Measurements from ENCODE around the gene RSBN1L.

Gene RSBN1L

DNA sequence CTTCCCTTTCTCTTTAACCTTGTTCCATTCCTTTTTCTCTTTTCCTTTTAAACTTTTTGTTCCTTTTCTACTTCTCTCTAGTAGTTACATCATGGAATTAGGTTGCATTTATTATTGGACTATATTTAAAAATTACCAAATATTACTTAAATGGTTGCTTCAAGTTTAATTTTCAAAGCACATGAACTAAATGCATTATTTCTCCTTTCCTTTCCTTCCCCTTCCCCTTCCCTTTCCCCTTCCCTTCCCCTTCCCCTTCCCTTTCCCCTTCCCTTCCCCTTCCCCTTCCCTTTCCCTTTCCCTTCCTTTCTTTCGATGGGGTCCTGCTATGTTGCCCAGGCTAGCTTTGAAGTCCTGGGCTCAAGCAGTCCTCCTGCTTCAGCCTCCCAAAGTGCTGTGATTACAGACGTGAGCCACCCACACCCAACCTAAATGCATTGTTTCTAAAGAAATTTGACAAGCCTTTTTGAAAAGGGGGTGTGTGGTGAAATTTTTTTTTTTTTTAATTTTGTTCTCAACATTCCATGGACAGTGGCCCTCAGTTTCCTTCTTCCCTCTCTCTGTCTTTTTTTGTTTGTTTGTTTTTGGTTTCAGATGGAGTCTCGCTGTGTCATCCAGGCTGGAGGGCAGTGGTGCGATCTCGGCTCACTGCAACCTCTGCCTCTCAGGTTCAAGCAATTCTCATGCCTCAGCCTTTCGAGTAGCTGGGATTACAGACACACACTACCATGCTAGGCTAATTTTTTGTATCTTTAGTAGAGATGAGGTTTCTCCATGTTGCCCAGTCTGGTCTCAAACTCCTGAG is 70.7 kb downstream of the RSBN1L start:
- H3K4me1 ChIP-seq (ENCODE audit: insufficient read depth, poor library complexity, severe bottlenecking), result peaks cover 13% of the 10 kb centered on the region
- H3K27me3 ChIP-seq (ENCODE audit: insufficient read depth, poor library complexity, severe bottlenecking), result no peaks in the 10 kb centered on the region
- H3K36me3 ChIP-seq (ENCODE audit: low read depth), result peaks cover 19% of the 10 kb centered on the region
- ATAC-seq (ENCODE audit: low read depth) (no peak), DNase-seq (ENCODE audit: low spot score) (no peak)
- no peak overlapping the region for H3K27ac ChIP-seq (ENCODE audit: poor library complexity, severe bottlenecking)
- H3K4me3 ChIP-seq (ENCODE audit: severe bottlenecking), result no peak overlapping the region
- H3K9me3 ChIP-seq (ENCODE audit: severe bottlenecking), result no peaks in the 10 kb centered on the region
- TF ChIP-seq, protein P1, sequence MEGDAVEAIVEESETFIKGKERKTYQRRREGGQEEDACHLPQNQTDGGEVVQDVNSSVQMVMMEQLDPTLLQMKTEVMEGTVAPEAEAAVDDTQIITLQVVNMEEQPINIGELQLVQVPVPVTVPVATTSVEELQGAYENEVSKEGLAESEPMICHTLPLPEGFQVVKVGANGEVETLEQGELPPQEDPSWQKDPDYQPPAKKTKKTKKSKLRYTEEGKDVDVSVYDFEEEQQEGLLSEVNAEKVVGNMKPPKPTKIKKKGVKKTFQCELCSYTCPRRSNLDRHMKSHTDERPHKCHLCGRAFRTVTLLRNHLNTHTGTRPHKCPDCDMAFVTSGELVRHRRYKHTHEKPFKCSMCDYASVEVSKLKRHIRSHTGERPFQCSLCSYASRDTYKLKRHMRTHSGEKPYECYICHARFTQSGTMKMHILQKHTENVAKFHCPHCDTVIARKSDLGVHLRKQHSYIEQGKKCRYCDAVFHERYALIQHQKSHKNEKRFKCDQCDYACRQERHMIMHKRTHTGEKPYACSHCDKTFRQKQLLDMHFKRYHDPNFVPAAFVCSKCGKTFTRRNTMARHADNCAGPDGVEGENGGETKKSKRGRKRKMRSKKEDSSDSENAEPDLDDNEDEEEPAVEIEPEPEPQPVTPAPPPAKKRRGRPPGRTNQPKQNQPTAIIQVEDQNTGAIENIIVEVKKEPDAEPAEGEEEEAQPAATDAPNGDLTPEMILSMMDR (IDR thresholded peaks at IDR 0.05; ENCODE audit: poor library complexity, severe bottlenecking), result no peak

DNA sequence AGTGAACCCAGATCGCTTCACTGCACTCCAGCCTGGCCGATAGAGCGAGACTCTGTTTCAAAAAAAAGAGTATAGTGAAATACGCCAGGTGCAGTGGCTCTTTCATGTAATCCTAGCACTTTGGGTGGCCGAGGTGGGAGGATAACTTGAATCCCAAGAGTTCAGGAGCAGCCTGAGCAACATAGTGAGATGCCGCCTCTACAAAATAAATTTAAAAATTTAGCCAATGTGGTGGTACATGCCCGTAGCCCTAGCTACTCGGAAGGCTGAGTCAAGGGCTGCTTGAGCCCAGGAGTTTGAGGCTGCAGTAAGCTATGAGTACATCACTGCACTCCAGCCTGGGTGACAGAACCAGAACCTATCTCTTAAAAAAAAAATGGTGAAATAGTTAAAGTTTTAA is 74.1 kb downstream of the RSBN1L start:
- TF ChIP-seq, protein P1 (IDR thresholded peaks at IDR 0.05; ENCODE audit: poor library complexity, severe bottlenecking), result no peak
- H3K36me3 ChIP-seq (ENCODE audit: low read depth), result peaks cover 49% of the 10 kb centered on the region

DNA sequence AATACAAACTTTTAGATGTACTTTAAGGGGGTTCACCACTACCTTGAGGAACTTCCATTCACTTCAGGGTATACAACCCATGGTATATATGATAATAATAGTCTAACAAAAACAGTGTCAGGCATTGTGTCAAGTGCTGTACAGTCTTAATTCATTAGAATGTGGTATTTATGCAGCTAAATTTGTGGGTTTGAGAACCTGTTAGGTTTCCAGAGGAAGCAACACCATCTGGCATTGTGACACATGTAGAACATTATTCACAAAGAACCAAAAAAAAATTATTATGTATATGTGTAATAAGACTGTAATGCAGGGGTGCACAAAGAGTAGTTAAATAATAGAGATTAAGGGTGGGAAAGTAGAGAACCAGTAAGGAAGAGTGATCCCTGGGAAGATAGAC is 75.6 kb downstream of the RSBN1L start:
- Histone ChIP-seq H3K27ac (ENCODE audit: poor library complexity, severe bottlenecking) (no peak overlapping the region), H3K4me1 (ENCODE audit: insufficient read depth, poor library complexity, severe bottlenecking) (no peaks in the 10 kb centered on the region), H3K9me3 (ENCODE audit: severe bottlenecking) (peaks cover 6% of the 10 kb centered on the region), H3K27me3 (ENCODE audit: insufficient read depth, poor library complexity, severe bottlenecking) (no peaks in the 10 kb centered on the region), H3K36me3 (ENCODE audit: low read depth) (peaks cover 58% of the 10 kb centered on the region), H3K4me3 (ENCODE audit: severe bottlenecking) (no peak overlapping the region)
- TF ChIP-seq, protein P1 (IDR thresholded peaks at IDR 0.05; ENCODE audit: poor library complexity, severe bottlenecking), result no peak
- ATAC-seq (ENCODE audit: low read depth), result no peak
- DNase-seq (ENCODE audit: low spot score), result no peak

More for the DNA sequence above, 74.1 kb downstream of the RSBN1L start:
- DNase-seq (ENCODE audit: low spot score) (no peak), ATAC-seq (ENCODE audit: low read depth) (no peak)
- no peaks in the 10 kb centered on the region for H3K27me3 ChIP-seq (ENCODE audit: insufficient read depth, poor library complexity, severe bottlenecking)
- H3K9me3 ChIP-seq (ENCODE audit: severe bottlenecking), result no peaks in the 10 kb centered on the region
- H3K4me3 ChIP-seq (ENCODE audit: severe bottlenecking), result no peak overlapping the region
- H3K4me1 ChIP-seq (ENCODE audit: insufficient read depth, poor library complexity, severe bottlenecking), result peaks cover 8% of the 10 kb centered on the region
- no peak overlapping the region for H3K27ac ChIP-seq (ENCODE audit: poor library complexity, severe bottlenecking)

DNA sequence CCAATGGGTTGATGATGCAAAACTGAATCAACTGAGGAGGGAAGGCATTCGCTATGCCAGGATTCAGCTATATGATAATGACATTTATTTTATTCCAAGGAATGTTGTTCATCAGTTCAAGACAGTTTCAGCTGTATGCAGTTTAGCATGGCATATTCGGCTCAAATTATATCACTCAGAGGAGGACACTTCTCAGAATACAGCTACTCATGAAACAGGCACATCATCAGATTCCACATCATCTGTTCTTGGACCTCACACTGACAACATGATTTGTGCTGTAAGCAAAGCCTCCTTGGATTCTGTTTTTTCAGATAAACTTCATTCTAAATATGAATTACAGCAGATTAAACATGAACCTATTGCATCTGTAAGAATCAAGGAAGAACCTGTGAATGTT is 82.3 kb downstream of the RSBN1L start:
- ATAC-seq (ENCODE audit: low read depth) (no peak), DNase-seq (ENCODE audit: low spot score) (no peak)
- Histone ChIP-seq H3K36me3 (ENCODE audit: low read depth) (peaks cover 67% of the 10 kb centered on the region), H3K27me3 (ENCODE audit: insufficient read depth, poor library complexity, severe bottlenecking) (no peaks in the 10 kb centered on the region), H3K4me1 (ENCODE audit: insufficient read depth, poor library complexity, severe bottlenecking) (no peaks in the 10 kb centered on the region), H3K4me3 (ENCODE audit: severe bottlenecking) (no peak overlapping the region), H3K27ac (ENCODE audit: poor library complexity, severe bottlenecking) (no peak overlapping the region), H3K9me3 (ENCODE audit: severe bottlenecking) (peaks cover 9% of the 10 kb centered on the region)
- TF ChIP-seq, protein P1 (IDR thresholded peaks at IDR 0.05; ENCODE audit: poor library complexity, severe bottlenecking), result no peak

DNA sequence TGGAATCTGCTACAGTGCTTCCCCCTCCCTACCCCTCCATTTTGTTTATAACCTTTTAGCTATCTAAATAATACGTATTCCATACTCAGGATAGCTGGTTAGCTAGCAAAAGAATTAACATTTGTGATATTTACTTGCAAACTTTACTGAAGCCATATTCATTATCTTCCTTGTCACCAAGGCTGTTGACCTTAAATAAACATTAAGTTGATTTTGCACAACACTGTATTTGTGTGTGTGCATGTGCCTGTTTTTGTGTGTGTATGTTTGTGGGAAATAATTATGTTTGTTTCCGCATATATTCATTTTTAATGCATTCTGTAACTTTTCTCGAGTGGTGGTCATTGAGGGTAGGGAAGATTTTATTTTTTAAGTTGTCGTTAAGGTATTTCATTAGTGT is 86.1 kb downstream of the RSBN1L start:
- TF ChIP-seq, protein P1 (IDR thresholded peaks at IDR 0.05; ENCODE audit: poor library complexity, severe bottlenecking), result no peak
- no peak for ATAC-seq (ENCODE audit: low read depth)
- no peak for DNase-seq (ENCODE audit: low spot score)

More for the DNA sequence above, 86.1 kb downstream of the RSBN1L start:
- Histone ChIP-seq H3K27me3 (ENCODE audit: insufficient read depth, poor library complexity, severe bottlenecking) (no peaks in the 10 kb centered on the region), H3K9me3 (ENCODE audit: severe bottlenecking) (no peaks in the 10 kb centered on the region), H3K36me3 (ENCODE audit: low read depth) (peaks cover 32% of the 10 kb centered on the region), H3K4me1 (ENCODE audit: insufficient read depth, poor library complexity, severe bottlenecking) (no peaks in the 10 kb centered on the region), H3K27ac (ENCODE audit: poor library complexity, severe bottlenecking) (no peak overlapping the region), H3K4me3 (ENCODE audit: severe bottlenecking) (no peak overlapping the region)

All from RWPE2 (cell line).